ENCODE data around the gene TOM1L1.

DNA sequence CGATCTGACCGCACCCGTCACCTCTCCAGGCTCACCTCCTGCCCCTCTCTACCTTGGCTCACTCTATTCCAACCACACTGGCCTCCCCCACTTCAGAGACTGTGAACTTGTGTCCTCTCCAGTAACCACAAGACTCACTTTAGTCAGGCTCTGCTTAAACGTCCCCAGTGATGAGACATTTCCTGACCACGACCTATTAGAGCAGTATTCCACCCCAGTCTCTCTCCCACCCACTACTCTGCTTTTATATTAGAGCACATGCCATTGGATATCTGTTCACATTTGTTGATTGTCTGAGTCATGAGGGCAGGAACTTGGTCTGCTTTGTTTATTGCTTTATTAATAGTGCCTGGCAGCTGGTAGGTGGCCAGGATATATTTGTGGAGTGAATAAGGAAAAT lies 47.7 kb downstream of the TOM1L1 start:
- TF ChIP-seq, protein P1, sequence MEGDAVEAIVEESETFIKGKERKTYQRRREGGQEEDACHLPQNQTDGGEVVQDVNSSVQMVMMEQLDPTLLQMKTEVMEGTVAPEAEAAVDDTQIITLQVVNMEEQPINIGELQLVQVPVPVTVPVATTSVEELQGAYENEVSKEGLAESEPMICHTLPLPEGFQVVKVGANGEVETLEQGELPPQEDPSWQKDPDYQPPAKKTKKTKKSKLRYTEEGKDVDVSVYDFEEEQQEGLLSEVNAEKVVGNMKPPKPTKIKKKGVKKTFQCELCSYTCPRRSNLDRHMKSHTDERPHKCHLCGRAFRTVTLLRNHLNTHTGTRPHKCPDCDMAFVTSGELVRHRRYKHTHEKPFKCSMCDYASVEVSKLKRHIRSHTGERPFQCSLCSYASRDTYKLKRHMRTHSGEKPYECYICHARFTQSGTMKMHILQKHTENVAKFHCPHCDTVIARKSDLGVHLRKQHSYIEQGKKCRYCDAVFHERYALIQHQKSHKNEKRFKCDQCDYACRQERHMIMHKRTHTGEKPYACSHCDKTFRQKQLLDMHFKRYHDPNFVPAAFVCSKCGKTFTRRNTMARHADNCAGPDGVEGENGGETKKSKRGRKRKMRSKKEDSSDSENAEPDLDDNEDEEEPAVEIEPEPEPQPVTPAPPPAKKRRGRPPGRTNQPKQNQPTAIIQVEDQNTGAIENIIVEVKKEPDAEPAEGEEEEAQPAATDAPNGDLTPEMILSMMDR (IDR thresholded peaks at IDR 0.05; ENCODE audit: insufficient read depth, low read length, poor library complexity, severe bottlenecking) = no peak
- TF ChIP-seq EZH2phosphoT487 (conservative IDR thresholded peaks at IDR 0.05; ENCODE audit: low read length) = no peak
